ENCODE data around the gene ZNF558. TPM values are rescaled to one million over a fixed set of nuclear protein-coding genes. Genes with fewer than 3 reads are reported as not detected.

The ZNF558 gene
- total RNA-seq, 3 donors from 2014 or later (not counting 1 experiment from before 2014, with no cell fraction given): 20.9 to 26.8 (median 23.8) TPM

GRCh38 chr19:8827277-8827676, 4.8 kb downstream of the ZNF558 start:
- Histone ChIP-seq H3K4me1 (ENCODE audit: control insufficient read depth, insufficient read depth, low read length) (peaks cover 9% of the 10 kb centered on the region), H3K9me3 (ENCODE audit: control insufficient read depth, insufficient read depth, low read length) (no peaks in the 10 kb centered on the region), H3K36me3 (ENCODE audit: control insufficient read depth, insufficient read depth, low read length) (peaks cover 17% of the 10 kb centered on the region), H3K27ac (ENCODE audit: low read length) (no peak overlapping the region), H3K27me3 (ENCODE audit: control insufficient read depth, insufficient read depth, low read length) (no peaks in the 10 kb centered on the region), H3K4me3 (ENCODE audit: low read length) (no peak overlapping the region)
- Mint-ChIP-seq H3K9me3 (no peaks in the 10 kb centered on the region), H3K4me1 (peaks cover 19% of the 10 kb centered on the region in 2 donors), H3K4me3 (no peak overlapping the region), H3K36me3 (no peaks in the 10 kb centered on the region), H3K27ac (no peak overlapping the region), H3K27me3 (ENCODE audit: low read depth in 2 of 2) (no peaks in the 10 kb centered on the region)
- ATAC-seq (no peak), DNase-seq (no peak)
- TF ChIP-seq CTCF (IDR thresholded peaks at IDR 0.05): no peak
- intact Hi-C loops (cut with micrococcal nuclease): no loop called here

- H3K4me3 ChIP-seq (ENCODE audit: low read length): no peak overlapping the region
- DNase-seq: no peak
- no peak overlapping the region for H3K27ac Mint-ChIP-seq
- H3K4me1 Mint-ChIP-seq: peaks cover 12 to 14% of the 10 kb centered on the region in 2 donors
- H3K4me3 Mint-ChIP-seq: no peak overlapping the region
- intact Hi-C loops (cut with micrococcal nuclease): no loop called here
- peaks cover 24% of the 10 kb centered on the region for H3K36me3 ChIP-seq (ENCODE audit: control insufficient read depth, insufficient read depth, low read length)
- no peaks in the 10 kb centered on the region for H3K36me3 Mint-ChIP-seq
- H3K27me3 ChIP-seq (ENCODE audit: control insufficient read depth, insufficient read depth, low read length): no peaks in the 10 kb centered on the region
- no peak overlapping the region for H3K27ac ChIP-seq (ENCODE audit: low read length)
- ATAC-seq: no peak
- no peaks in the 10 kb centered on the region for H3K27me3 Mint-ChIP-seq (ENCODE audit: low read depth in 2 of 2)
- TF ChIP-seq CTCF (IDR thresholded peaks at IDR 0.05): no peak
- WGBS (ENCODE audit: insufficient coverage): 100% methylated on average over 5 of the region's 5 CpGs
- H3K4me1 ChIP-seq (ENCODE audit: control insufficient read depth, insufficient read depth, low read length): peaks cover 4% of the 10 kb centered on the region
- no peaks in the 10 kb centered on the region for H3K9me3 Mint-ChIP-seq
- H3K9me3 ChIP-seq (ENCODE audit: control insufficient read depth, insufficient read depth, low read length): no peaks in the 10 kb centered on the region
Observed at GRCh38 chr19:8826371-8826770, 5.7 kb downstream of the ZNF558 start.

- peaks cover 8 to 12% of the 10 kb centered on the region in 2 donors for H3K4me1 Mint-ChIP-seq
- Histone ChIP-seq H3K27ac (ENCODE audit: low read length) (no peak overlapping the region), H3K9me3 (ENCODE audit: control insufficient read depth, insufficient read depth, low read length) (no peaks in the 10 kb centered on the region), H3K36me3 (ENCODE audit: control insufficient read depth, insufficient read depth, low read length) (peaks cover 60% of the 10 kb centered on the region), H3K27me3 (ENCODE audit: control insufficient read depth, insufficient read depth, low read length) (no peaks in the 10 kb centered on the region), H3K4me1 (ENCODE audit: control insufficient read depth, insufficient read depth, low read length) (no peaks in the 10 kb centered on the region), H3K4me3 (ENCODE audit: low read length) (no peak overlapping the region)
- intact Hi-C loops (cut with micrococcal nuclease): no loop called here
- peaks cover 31% of the 10 kb centered on the region for H3K36me3 Mint-ChIP-seq
- no peak for DNase-seq
- H3K4me3 Mint-ChIP-seq: no peak overlapping the region
- H3K9me3 Mint-ChIP-seq: peaks cover 2 to 10% of the 10 kb centered on the region in 2 donors
- ATAC-seq: no peak
- TF ChIP-seq CTCF (IDR thresholded peaks at IDR 0.05): no peak
- 96% methylated on average over 5 of the region's 5 CpGs for WGBS (ENCODE audit: insufficient coverage)
- H3K27me3 Mint-ChIP-seq (ENCODE audit: low read depth in 2 of 2): no peaks in the 10 kb centered on the region
- H3K27ac Mint-ChIP-seq: no peak overlapping the region
Observed at GRCh38 chr19:8821748-8822241, 10.3 kb downstream of the ZNF558 start.

- Histone ChIP-seq H3K4me3 (ENCODE audit: low read length) (no peak overlapping the region), H3K4me1 (ENCODE audit: control insufficient read depth, insufficient read depth, low read length) (no peaks in the 10 kb centered on the region), H3K9me3 (ENCODE audit: control insufficient read depth, insufficient read depth, low read length) (peaks cover 11% of the 10 kb centered on the region), H3K27me3 (ENCODE audit: control insufficient read depth, insufficient read depth, low read length) (no peaks in the 10 kb centered on the region), H3K27ac (ENCODE audit: low read length) (no peak overlapping the region), H3K36me3 (ENCODE audit: control insufficient read depth, insufficient read depth, low read length) (peaks cover 74% of the 10 kb centered on the region)
- TF ChIP-seq CTCF (IDR thresholded peaks at IDR 0.05): no peak
- H3K36me3 Mint-ChIP-seq: peaks cover 47% of the 10 kb centered on the region
- DNase-seq (no peak), ATAC-seq (no peak)
- H3K9me3 Mint-ChIP-seq: peaks cover 5 to 22% of the 10 kb centered on the region in 2 donors
- no peaks in the 10 kb centered on the region for H3K27me3 Mint-ChIP-seq (ENCODE audit: low read depth in 2 of 2)
- H3K27ac Mint-ChIP-seq: no peak overlapping the region
- peaks cover under 1 to 5% of the 10 kb centered on the region in 2 donors for H3K4me1 Mint-ChIP-seq
- WGBS (ENCODE audit: insufficient coverage): 92% methylated on average over 2 of the region's 3 CpGs
- intact Hi-C loops (cut with micrococcal nuclease): no loop called here
- no peak overlapping the region for H3K4me3 Mint-ChIP-seq
Observed at GRCh38 chr19:8820234-8820633, 11.9 kb downstream of the ZNF558 start.

Data from natural killer cell (primary cell).